Measurements from ENCODE around the gene UTF1. TPM values are rescaled to one million over a fixed set of nuclear protein-coding genes. Genes with fewer than 3 reads are reported as not detected.

The UTF1 gene
- total RNA-seq, 3 donors from 2014 or later: not detected

- Histone ChIP-seq H3K27ac (no peak overlapping the region), H3K4me3 (no peak overlapping the region)
Measured at GRCh38 chr10:133277277-133277992, 47.4 kb downstream of the UTF1 start.

GRCh38 chr10:133277993-133278576, 48.1 kb downstream of the UTF1 start:
- peaks cover 4% of the 10 kb centered on the region for H3K36me3 ChIP-seq
- H3K27me3 ChIP-seq: peaks cover 0 to 23% of the 10 kb centered on the region in 2 donors
- TF ChIP-seq CTCF (IDR thresholded peaks at IDR 0.05) (no peak), POLR2A (IDR thresholded peaks at IDR 0.05) (no peak), POLR2AphosphoS5 (IDR thresholded peaks at IDR 0.05) (no peak)
- peak overlapping the region in 1 of 2 donors; percentile 77 for H3K27ac ChIP-seq
- H3K4me3 ChIP-seq: no peak overlapping the region
- peaks cover 0 to 9% of the 10 kb centered on the region in 2 donors for H3K4me1 ChIP-seq
- DNase-seq (ENCODE audit: low spot score in 2 of 2): no peak
- no peaks in the 10 kb centered on the region for H3K9me3 ChIP-seq
- intact Hi-C loops (cut with DNase I; ENCODE audit: low total_unique reads): no loop called here

More at GRCh38 chr10:133277277-133277992, 47.4 kb downstream of the UTF1 start:
- no peaks in the 10 kb centered on the region for H3K36me3 ChIP-seq
- peaks cover 0 to 9% of the 10 kb centered on the region in 2 donors for H3K4me1 ChIP-seq
- no peak for DNase-seq (ENCODE audit: low spot score in 2 of 2)
- intact Hi-C loops (cut with DNase I; ENCODE audit: low total_unique reads): no loop called here
- TF ChIP-seq CTCF (IDR thresholded peaks at IDR 0.05) (no peak), POLR2A (IDR thresholded peaks at IDR 0.05) (no peak), POLR2AphosphoS5 (IDR thresholded peaks at IDR 0.05) (no peak)
- no peaks in the 10 kb centered on the region for H3K9me3 ChIP-seq
- H3K27me3 ChIP-seq: peaks cover 0 to 23% of the 10 kb centered on the region in 2 donors

- Histone ChIP-seq H3K27me3 (peaks cover 0 to 23% of the 10 kb centered on the region in 2 donors), H3K9me3 (no peaks in the 10 kb centered on the region), H3K36me3 (peaks cover 5% of the 10 kb centered on the region), H3K27ac (peak overlapping the region; percentile 61 to 77), H3K4me1 (peaks cover 0 to 9% of the 10 kb centered on the region in 2 donors), H3K4me3 (peak overlapping the region in 1 of 3 donors; percentile 12)
- TF ChIP-seq CTCF (IDR thresholded peaks at IDR 0.05) (no peak), POLR2A (IDR thresholded peaks at IDR 0.05) (no peak), POLR2AphosphoS5 (IDR thresholded peaks at IDR 0.05) (no peak)
- intact Hi-C loops (cut with DNase I; ENCODE audit: low total_unique reads): no loop called here
- DNase-seq (ENCODE audit: low spot score in 2 of 2): peak in 1 of 2 donors; percentile 54
Measured at GRCh38 chr10:133278577-133279265, 48.7 kb downstream of the UTF1 start.

GRCh38 chr10:133279326-133280226, 49.6 kb downstream of the UTF1 start:
- peaks cover 0 to 23% of the 10 kb centered on the region in 2 donors for H3K27me3 ChIP-seq
- DNase-seq (ENCODE audit: low spot score in 2 of 2): no peak
- no peak overlapping the region for H3K4me3 ChIP-seq
- peaks cover 5% of the 10 kb centered on the region for H3K36me3 ChIP-seq
- TF ChIP-seq POLR2AphosphoS5 (IDR thresholded peaks at IDR 0.05) (no peak), CTCF (IDR thresholded peaks at IDR 0.05) (no peak), POLR2A (IDR thresholded peaks at IDR 0.05) (no peak)
- H3K27ac ChIP-seq: peak overlapping the region; percentile 61 to 77
- no peaks in the 10 kb centered on the region for H3K9me3 ChIP-seq
- intact Hi-C loops (cut with DNase I; ENCODE audit: low total_unique reads): no loop called here
- H3K4me1 ChIP-seq: peaks cover 0 to 9% of the 10 kb centered on the region in 2 donors
